Epidermal melanocyte (primary cell): Measurements from ENCODE around the gene PGAP3.
A peak's percentile ranks its signal among the peaks of the same experiment; 100 is the strongest.

ENCODE experiments used
- DNase-seq: peaks from one replicate; pipeline ENCODE4 v3.0.0; 2011; ENCODE audit warnings: low spot score; ENCODE audit not compliant: insufficient read length

PGAP3 gene

DNA sequence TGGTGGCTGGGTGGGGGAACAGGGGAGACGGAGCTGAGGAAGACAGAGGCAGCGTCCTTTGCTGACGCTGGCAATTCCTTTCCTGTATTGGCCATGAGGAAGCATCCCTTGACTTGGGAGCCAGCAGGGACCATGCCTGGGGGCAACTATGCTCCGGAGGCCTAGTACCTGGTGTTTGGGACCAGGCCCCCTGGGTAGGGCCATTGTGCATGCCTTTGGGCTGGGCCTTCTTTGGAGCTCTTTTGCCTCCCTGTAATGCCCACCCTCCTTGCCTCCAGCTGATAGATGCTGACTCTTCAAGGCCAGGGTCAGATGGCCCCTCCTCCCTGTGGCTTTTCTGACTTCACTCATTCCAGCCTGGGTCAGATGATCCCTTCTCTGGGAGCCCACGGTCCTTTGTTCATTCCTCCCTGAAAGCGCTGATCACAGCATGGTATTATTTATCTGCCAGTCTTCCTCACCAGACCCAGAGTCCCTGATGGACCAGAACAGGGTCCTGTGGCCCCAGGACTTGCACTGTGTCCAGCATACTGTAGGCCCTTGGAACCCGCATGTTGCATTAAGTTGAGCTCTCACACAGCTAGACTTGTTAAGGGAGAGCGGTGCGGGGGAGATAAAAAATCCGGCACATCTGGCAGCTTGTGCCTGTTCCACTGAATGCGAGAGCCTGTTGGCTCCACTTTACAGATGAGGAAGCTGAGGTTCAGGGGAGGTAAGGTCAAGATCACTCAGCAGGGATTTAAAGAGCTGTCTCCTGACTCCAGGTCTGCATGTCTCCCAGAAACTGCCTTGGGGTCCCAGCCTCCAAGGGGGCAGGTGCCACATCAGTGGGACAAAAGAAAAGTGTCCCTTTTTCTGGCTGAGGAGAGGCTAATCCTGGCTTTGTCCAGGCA is 48.0 kb downstream of the PGAP3 start:
- DNase-seq, result no peak

DNA sequence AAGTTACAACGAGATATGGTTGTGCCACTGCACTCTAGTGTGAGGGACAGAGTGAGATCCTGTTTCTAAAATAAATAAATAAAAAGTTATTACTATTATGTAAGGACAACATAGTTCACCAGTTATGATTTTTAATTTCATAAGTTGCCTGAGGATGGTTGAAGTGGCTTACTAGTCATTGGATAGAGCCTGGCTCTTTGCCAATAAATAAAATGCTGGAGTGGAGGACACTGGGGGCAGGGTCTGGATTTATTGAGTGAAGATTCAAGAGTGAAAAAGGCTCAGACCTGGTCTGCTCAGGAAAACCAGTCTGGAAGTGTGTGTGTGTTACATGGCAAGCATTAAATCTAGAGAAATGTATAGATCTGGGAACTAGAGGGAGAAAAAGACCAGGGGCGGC is 48.8 kb downstream of the PGAP3 start:
- no peak for DNase-seq

DNA sequence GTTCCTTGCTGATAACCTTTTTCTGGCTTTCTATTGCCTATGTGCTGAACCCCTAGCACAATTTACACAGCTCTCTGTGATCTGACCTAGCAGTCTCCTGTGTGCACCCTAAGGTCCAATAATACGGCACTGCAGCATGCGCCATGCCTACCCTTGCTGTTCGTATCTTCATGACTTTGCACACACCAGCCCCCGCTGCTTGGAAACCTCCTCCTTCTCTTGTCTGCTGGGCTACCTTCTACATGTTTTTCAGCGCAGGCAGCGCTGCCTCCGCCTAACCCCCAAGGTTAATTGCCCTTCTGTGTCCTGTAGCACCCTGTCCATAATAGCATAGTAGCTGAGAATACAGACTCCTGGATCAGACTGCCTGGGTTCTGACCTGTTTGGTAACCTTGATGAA is 49.5 kb downstream of the PGAP3 start:
- DNase-seq, result no peak

DNA sequence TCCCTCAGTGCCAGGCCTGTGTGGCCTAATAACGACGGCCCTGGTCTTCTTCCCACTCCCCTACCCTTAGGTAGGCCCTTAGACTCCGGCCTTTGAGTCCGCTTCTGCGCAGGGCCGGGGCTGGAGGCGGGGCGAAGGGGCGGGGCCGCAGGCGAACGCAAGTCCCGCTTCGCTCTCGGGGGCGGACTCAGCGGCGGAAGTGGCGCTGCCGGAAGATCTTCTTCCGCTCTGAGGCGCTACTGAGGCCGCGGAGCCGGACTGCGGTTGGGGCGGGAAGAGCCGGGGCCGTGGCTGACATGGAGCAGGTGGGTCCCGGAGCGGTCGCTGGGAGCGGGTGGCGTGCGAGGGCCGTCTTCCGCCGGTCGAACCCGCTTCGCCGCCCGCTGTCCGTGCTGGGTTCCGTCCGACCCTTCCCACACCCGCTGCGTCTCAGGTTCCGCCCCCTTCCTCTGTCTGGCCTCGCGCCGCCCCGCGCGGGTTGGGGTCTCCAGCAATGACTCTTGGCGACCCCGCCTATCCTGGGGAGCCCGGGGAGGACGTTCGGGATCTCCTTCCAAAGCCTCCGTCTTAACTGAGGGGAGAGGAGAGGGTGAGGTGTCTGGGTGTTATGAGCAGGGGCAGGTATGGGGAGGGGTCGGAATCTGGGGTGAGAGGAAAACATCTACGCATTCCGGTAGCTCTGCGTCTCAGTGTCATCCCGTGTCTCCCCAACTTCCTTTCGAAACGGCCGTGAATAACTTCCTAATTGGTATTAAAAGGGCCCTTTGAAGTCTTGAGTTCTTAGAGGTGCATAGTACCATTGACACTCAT is 50.7 kb downstream of the PGAP3 start, which contains the start of gene STARD3:
Gene STARD3 (plus strand): TSS at position 218 of the 810 bp plus-strand sequence. CDS start 16,388 bp downstream, outside the sequence.
- DNase-seq, result peak; percentile 96

DNA sequence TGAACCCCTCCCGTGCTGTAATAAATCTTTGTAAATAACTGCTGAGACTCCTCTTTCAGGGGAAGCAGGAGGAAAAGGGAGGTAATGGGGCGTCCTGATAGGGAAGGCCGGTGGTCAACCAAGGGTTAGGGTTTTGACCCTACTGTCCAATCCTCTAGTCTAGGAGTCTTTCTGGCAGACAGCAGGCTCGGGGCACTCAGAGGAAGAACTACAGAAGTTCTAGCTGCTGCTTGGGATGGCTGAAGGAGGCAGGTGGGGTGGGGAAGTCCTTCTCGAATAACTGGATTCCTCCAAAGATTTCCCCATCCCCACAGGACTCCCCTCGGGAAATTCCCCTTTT is 51.3 kb downstream of the PGAP3 start:
- DNase-seq, result no peak

DNA sequence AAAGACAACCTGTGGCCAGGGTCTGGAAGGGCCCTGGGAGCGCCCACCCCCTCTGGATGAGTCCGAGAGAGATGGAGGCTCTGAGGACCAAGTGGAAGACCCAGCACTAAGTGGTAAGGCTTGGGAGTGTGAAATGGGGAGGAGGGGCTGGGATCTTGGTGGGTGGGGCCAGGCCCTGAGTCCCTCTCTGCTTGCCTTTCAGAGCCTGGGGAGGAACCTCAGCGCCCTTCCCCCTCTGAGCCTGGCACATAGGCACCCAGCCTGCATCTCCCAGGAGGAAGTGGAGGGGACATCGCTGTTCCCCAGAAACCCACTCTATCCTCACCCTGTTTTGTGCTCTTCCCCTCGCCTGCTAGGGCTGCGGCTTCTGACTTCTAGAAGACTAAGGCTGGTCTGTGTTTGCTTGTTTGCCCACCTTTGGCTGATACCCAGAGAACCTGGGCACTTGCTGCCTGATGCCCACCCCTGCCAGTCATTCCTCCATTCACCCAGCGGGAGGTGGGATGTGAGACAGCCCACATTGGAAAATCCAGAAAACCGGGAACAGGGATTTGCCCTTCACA is 52.2 kb downstream of the PGAP3 start:
- no peak for DNase-seq

DNA sequence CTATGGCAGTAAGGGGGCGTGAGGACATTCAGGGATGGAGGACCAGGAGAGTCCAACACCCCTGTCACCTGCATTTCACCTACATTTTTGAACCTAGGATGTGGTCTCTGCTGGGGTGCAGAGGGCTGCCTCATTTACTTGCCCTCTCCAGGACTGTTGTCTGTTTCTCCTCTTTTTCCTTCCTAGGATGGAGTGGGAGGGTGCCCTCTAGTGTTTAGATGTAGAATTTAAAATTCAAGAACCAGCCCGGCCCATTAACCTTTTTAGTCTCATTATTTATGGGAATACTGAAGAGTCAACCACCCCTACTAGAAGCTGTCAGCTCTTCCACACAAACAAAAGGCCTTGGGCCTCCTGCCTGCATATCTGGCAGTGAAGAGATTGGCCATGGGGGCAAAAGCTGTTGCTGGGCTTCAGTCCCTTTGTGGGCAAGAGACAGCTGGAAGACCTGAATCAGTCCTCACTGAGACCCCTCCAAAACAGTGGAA is 53.4 kb downstream of the PGAP3 start:
- DNase-seq, result peak; percentile 80

DNA sequence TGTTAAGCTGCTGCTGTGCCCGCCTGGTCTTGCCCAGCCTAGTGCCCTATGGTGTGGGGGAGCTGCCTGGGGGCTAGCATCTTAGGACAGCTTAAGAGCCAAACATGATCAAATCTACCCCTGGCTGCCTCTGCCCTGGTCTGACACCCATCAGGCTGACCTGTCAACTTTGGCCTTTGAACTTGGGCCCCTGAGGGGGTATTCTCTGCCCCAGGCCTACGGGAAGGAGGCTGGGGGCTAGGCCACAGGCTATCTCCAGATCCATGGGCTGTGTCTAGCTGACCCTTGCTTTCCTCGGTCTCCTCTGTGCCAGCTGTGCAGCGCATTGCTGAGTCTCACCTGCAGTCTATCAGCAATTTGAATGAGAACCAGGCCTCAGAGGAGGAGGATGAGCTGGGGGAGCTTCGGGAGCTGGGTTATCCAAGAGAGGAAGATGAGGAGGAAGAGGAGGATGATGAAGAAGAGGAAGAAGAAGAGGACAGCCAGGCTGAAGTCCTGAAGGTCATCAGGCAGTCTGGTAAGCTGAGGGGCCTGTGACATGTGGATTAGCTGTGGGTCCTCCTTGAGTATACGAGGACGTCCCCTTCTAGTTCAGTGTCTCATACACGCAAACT is 54.2 kb downstream of the PGAP3 start:
- no peak for DNase-seq

DNA sequence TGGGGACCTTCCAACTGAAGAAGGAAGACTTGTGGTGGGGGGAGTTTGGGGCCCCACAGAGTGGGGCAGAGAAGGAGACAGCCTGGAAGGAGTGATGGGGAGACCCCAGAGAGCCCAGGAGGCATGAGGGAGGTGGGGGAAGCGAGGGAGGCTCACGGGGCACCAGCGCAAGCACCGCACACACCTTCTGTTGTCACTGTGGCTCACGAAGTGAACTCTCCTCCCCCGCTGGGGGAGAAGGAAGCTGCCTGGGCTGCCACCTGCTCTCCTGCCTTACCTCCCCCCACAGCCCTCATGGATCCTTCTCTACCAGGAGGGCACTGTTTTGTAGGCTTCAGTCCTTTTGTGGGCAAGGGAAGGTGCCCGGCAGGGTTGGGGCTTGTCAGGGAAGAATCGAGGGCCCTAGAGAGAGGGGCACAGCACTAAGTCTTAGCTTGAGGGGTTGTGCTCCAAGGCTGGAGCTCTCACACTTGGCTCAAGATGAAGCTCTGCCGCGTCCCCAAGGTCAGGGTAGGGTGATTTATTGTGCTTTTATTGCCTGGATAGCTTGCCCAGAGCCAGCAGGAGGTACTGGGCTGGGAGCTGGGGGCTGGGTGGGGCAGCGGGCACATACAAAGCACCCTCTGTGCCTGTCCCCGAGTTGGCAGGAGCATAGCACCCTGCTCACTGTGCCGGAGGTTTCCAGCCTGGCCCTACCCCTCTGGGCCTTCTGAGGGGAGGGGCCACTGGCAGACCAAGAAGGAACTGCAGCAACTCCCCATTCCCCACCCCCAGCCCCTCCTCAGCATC is 55.5 kb downstream of the PGAP3 start:
- DNase-seq, result no peak

DNA sequence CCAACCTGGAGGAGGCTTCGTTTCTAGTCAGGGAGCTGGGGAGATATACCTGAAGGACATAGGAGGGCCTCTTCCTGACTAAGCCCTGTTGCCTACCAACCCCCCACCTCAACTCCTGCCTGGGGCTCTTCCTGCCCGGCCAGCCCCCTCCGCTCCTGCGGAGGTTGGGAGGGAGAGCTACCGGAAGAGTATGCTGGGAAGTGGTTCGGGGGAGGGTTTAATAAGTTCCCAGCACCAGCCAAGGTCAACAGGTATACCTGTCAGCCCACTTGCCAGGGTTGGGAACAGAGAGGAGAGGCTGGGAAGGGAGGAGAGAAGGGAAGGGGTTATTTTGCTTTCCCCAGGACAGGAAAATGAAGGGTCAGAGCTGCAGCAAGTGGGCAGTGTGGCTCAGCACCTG is 56.5 kb downstream of the PGAP3 start:
- DNase-seq, result no peak

DNA sequence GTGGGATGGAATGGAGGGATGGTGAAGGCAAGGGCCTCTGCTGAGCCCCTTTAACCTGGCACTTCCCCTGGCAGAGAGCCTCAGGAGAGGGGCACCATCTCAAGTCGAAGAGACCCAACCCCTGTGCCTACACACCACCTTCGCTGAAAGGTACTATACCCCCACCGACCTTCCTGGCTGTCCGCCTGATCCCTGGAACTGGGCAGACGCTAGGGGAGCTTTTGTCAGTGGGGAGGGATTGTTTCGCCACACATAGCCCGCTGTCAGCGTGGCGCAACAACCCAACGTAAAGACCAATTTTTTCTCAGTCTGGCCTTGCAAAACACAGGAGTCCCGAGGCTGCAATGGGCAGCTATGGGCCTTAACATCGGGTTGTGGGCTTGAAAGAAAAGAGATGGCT is 58.0 kb downstream of the PGAP3 start:
- DNase-seq, result no peak

DNA sequence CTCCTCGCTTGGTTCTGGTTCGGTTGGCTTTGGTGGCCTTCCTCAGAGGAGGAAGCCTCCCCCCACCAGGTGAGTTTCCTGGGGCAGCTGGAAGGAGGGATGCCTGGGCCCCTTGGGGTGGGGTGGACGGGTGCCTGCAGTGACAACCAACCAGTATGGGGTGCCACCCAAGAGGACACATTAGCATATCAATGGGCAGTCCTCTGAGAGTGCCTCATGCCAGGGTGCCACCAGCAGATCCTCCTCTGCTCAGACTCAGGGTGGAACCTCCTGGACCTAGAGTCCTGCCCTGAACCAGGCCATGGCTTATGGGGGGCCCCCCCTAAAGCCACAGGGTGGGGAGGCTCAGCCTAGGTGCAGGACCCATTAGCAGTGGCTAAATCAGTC is 58.4 kb downstream of the PGAP3 start:
- DNase-seq, result no peak

DNA sequence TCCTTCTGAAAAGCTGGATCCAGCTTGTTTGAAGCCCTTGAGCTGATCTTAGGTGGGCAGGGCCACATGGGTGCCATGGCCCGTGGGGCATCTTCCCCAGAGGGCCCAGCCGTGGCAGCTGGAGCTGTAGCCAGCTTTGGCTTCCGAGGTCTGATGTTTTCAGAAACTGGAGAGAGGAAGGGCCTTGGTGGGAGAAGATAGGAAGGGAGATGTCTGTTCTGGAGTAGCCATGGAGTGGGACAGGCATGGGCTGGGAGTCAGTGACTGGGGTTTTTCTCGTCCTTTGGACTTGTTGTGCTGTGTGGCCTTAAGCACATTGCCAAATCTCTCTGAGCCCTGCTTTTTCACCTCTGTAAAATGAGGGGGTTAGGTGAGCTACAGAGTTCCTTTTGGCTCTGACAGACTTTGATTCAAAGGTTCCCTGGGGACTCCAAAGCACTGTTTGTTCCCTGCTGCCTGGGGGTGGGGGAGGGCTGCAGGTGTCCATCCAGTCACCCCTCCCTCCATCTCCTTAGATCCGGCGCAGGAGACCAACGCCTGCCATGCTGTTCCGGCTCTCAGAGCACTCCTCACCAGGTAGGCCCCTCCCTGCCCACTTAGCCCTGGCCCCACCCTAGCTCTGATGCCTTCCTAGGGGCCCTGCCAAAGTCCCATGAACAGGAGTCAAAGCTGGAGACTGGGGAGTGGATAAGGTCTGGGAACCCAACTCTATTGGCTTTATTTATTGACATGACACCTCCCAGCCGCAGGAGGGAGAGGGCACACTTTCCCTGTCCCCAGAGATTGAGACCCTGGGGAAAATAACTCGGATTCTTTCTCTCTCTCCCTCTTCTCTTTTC is 59.0 kb downstream of the PGAP3 start:
- DNase-seq, result no peak

DNA sequence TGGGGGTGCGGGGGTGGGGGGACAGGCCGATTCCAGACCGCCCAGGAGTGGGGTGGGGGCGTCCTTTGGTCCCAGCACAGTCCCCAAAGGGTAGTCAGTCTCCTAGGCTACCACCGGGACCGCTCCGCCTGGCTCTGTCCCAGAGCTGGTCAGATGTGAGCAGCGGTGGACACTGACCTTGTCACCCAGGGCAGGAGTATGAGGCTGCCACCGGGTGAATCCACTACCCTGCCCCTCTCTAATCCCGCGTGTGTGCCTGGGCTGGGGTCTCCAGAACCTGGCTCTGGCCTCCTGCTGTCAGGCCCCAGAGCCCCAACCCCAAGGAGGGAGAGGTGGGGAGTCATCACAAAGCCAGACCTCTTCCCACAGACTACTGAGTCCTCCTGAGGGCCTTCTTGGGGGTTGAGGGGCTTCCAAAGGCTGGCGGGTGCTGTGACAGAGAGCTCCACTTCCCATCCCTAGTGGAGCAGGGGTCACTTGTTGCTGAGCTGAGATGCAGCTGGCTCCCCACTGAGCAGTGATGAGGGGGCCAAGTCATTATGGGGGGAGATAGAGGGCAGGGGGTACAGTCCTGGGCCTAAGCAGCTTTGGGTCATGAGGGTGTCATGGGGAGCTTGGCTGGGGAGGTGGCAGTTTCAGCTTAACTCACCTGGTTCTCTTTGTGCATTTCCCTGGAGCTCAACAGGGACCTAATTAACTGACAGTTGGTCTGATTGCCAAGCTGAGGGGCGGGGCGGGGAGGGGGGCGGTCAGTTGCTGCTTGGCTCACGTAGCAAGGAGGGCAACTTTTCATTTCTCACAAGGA is 59.9 kb downstream of the PGAP3 start:
- DNase-seq, result no peak

DNA sequence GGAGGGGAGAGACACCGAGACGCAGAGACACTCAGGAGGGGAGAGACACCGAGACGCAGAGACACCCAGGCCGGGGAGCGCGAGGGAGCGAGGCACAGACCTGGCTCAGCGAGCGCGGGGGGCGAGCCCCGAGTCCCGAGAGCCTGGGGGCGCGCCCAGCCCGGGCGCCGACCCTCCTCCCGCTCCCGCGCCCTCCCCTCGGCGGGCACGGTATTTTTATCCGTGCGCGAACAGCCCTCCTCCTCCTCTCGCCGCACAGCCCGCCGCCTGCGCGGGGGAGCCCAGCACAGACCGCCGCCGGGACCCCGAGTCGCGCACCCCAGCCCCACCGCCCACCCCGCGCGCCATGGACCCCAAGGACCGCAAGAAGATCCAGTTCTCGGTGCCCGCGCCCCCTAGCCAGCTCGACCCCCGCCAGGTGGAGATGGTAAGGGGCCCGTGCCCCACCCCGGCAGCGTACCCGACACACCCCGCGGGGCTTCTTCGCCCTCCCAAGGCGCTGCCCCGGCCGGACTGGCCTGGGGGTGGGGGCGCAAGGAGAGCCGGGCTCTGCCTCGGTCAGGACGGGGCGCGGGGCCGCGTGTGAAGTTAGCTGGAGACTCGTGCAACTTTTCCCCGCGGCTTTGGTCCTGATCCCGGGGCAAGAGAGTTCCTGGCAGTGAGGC is 60.7 kb downstream of the PGAP3 start:
- no peak for DNase-seq

DNA sequence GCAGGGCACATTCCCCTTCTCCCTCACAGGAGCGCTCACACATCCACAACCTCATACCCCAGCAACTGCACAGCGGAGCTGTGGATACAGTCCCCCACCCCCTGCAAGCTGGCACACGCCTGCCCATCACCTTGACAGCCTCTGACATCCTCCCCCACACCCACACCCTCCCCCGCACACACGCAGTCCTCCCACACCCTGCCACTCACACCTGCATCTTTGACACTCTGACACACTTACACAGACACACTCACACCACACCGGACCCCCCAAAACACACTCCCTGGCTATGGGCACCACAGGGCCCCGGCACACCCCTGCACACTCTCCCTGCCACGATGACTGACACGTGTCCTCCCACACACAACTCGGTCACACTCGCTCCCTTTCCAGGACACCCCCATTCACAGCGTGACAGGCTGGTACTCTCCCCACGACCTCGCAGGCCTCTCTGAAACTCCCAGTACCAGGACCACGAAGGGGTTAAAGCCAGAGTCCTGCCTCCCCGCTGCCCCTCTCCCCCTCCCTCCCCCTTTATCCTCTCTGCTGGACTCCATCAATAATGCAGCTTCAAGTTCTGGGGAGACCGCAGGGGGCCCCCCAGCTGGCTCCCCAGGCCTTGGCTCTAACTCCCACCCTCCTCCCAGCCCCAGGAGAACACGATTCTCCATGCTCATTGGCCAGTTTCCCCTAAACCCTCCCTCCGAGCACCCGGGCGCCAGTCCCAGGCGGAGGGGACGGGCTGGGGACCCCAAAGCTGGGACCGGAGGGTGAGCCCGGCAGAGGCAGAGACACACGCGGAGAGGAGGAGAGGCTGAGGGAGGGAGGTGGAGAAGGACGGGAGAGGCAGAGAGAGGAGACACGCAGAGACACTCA is 61.4 kb downstream of the PGAP3 start, which contains the start of gene PPP1R1B:
Gene PPP1R1B (plus strand): TSS at position 782 of the 876 bp plus-strand sequence. CDS start 441 bp downstream, outside the sequence.
- no peak for DNase-seq

DNA sequence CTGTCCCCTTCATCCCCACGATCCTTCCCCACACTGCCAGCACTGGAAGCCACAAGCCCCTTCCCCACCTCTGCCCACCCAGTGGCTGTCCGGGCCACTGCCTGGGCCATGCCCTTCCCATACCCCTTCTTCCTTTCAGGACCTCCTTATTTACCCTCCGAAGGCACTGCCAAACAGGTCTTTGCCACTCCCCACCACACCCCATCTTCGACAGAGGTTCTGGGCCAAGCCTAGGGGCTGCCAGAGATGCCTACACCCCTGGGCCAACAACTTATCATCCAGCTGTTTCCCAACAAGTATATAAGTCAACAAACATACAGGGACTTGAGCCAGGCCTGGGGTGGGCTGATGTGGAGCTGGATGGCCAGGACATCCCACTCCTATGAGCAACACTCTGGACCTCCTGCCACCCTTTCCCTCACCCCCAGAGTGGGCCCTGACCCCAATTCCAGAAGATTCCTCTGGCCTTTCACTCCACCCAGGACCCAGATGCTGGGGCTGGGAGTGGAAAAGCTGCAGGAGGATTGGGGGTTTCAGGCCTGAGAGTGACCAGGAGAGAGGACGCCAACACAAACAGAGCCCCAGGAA is 62.6 kb downstream of the PGAP3 start:
- no peak for DNase-seq
